A549 (cell line): ENCODE data around the gene FSTL5. TPM values are rescaled to one million over a fixed set of nuclear protein-coding genes. Genes with fewer than 3 reads are reported as not detected.

Experiments used
- ATAC-seq, 2 experiments: fragments of 200-7000 bp in 1 of 2; fragments of >200 bp in 1 of 2; cut with Nextera tagmentation in 1 of 2; cut with Tn5 transposase in 1 of 2; 3 replicates each; pipeline versions ENCODE4 v1.8.0 to v1.9.1; 2018 to 2020; ENCODE audit warnings: mild to moderate bottlenecking in 1 of 2, moderate library complexity in 1 of 2
- CTCF ChIA-PET: fragments of 300-600 bp; sonication (Branson Sonifier 250); formaldehyde crosslinking; extraction: SDS; loops from one replicate; lab custom pipeline; 2021; ENCODE audit warnings: antibody characterized with exemption, inconsistent platforms; lab: Yijun Ruan, JAX
- POLR2A ChIA-PET: fragments of 350-600 bp; formaldehyde crosslinking; extraction: SDS; loops from one replicate; lab custom pipeline; 2021; ENCODE audit warnings: antibody characterized with exemption, inconsistent platforms; lab: Yijun Ruan, JAX
- DNase-seq, 2 experiments: peaks; one replicate each; pipeline versions ENCODE4 v3.0.0 to v3.0.0-alpha.2; 2011 to 2016; ENCODE audit warnings: low read depth in 1 of 2, low spot score in 1 of 2
- FAIRE-seq: peaks from 2 replicates; lab custom pipeline; 2011; peaks lifted over from hg19 to GRCh38; lab: Jason Lieb, UNC
- H3K27ac ChIP-seq, 2 experiments: fragments of >200 bp; sonication (Bioruptor Twin); formaldehyde crosslinking; 3 replicates each; pipeline ENCODE4 v1.5.1; 2016 to 2017
- H3K4me1 ChIP-seq: fragments of >200 bp; sonication (Bioruptor Twin); formaldehyde crosslinking; 3 replicates; pipeline ENCODE4 v1.6.1; 2016
- H3K4me2 ChIP-seq: fragments of >200 bp; sonication (Bioruptor Twin); formaldehyde crosslinking; 3 replicates; pipeline ENCODE4 v1.6.1; 2016
- H3K4me3 ChIP-seq: fragments of >200 bp; sonication (Bioruptor Twin); formaldehyde crosslinking; 3 replicates; pipeline ENCODE4 v1.5.1; 2016
- H3K9me3 ChIP-seq: fragments of >200 bp; sonication (Bioruptor Twin); formaldehyde crosslinking; 3 replicates; pipeline ENCODE4 v1.6.1; 2016
- ATOH8 ChIP-seq: fragments of 250-450 bp; sonication (Bioruptor Pico); IDR thresholded peaks from 2 replicates; pipeline ENCODE4 v1.5.0; 2020; ENCODE audit warnings: low read depth, mild to moderate bottlenecking, moderate library complexity
- BHLHE40 ChIP-seq: IDR thresholded peaks from 2 replicates; pipeline ENCODE4 v1.6.1; 2012; ENCODE audit warnings: low read depth, low read length, inconsistent platforms
- CBX2 ChIP-seq: fragments of 200-600 bp; sonication (generic); IDR thresholded peaks from 2 replicates; pipeline ENCODE4 v1.6.1; 2016; ENCODE audit warnings: low read depth, mild to moderate bottlenecking, borderline replicate concordance
- E2F6 ChIP-seq: IDR thresholded peaks from 2 replicates; pipeline ENCODE4 v1.6.1; 2012; ENCODE audit warnings: low read depth, borderline replicate concordance
- ELK1 ChIP-seq: fragments of 150-350 bp; IDR thresholded peaks from 2 replicates; pipeline ENCODE4 v1.6.1; 2014; ENCODE audit warnings: low read depth, mild to moderate bottlenecking, low read length
- EP300 ChIP-seq, 2 experiments: fragments of >200 bp; sonication (Bioruptor Twin); formaldehyde crosslinking; IDR thresholded peaks; 2 replicates in 1 of 2; 3 replicates in 1 of 2; pipeline ENCODE4 v1.6.1; 2016 to 2017
- FOSL2 ChIP-seq, 2 experiments: fragments of 450-650 bp in 1 of 2; fragments of >200 bp in 1 of 2; sonication (Bioruptor Twin) in 1 of 2; formaldehyde crosslinking; IDR thresholded peaks; 2 replicates each; pipeline versions ENCODE4 v1.5.0 to v1.6.1; 2016 to 2020; ENCODE audit warnings: mild to moderate bottlenecking in 1 of 2, moderate library complexity in 1 of 2
- HES2 ChIP-seq: fragments of >200 bp; sonication (Bioruptor Twin); formaldehyde crosslinking; IDR thresholded peaks from 2 replicates; pipeline ENCODE4 v1.6.1; 2016
- HEYL ChIP-seq: fragments of 250-450 bp; sonication (Bioruptor Pico); IDR thresholded peaks from 2 replicates; pipeline ENCODE4 v1.8.0; 2021; ENCODE audit warnings: mild to moderate bottlenecking, moderate library complexity
- HMGXB4 ChIP-seq: fragments of 250-450 bp; sonication (Bioruptor Pico); IDR thresholded peaks from 2 replicates; pipeline ENCODE4 v1.5.0; 2021; ENCODE audit warnings: mild to moderate bottlenecking, moderate library complexity, borderline replicate concordance
- HOXB13 ChIP-seq: fragments of 250-450 bp; sonication (Bioruptor Pico); IDR thresholded peaks from 2 replicates; pipeline ENCODE4 v1.5.0; 2020; ENCODE audit warnings: low read depth, mild to moderate bottlenecking, moderate library complexity
- JUN ChIP-seq, 2 experiments: fragments of >200 bp; sonication (Bioruptor Twin); formaldehyde crosslinking; IDR thresholded peaks; 2 replicates in 1 of 2; 3 replicates in 1 of 2; pipeline ENCODE4 v1.6.1; 2016 to 2017
- KDM5A ChIP-seq: fragments of 200-600 bp; sonication (generic); IDR thresholded peaks from 2 replicates; pipeline ENCODE4 v1.6.1; 2016; ENCODE audit warnings: antibody characterized with exemption, mild to moderate bottlenecking
- MAX ChIP-seq: IDR thresholded peaks from 2 replicates; pipeline ENCODE4 v1.6.1; 2012
- NFE2L2 ChIP-seq: fragments of 150-350 bp; conservative IDR thresholded peaks from 2 replicates; pipeline ENCODE4 v1.6.1; 2014; ENCODE audit warnings: low read length
- NPAS2 ChIP-seq: fragments of 250-450 bp; sonication (Bioruptor Pico); IDR thresholded peaks from 2 replicates; pipeline ENCODE4 v1.8.0; 2022; ENCODE audit warnings: mild to moderate bottlenecking, moderate library complexity, borderline replicate concordance
- NR3C1 ChIP-seq: fragments of >200 bp; sonication (Bioruptor Twin); formaldehyde crosslinking; IDR thresholded peaks from 3 replicates; pipeline ENCODE4 v1.6.1; 2017
- PBX3 ChIP-seq: IDR thresholded peaks from 2 replicates; pipeline ENCODE4 v1.6.1; 2012
- POLR2A ChIP-seq: IDR thresholded peaks from 2 replicates; pipeline ENCODE4 v1.6.1; 2012; ENCODE audit warnings: mild to moderate bottlenecking, low read length
- RAD21 ChIP-seq, 2 experiments: fragments of >200 bp in 1 of 2; sonication (Bioruptor Twin) in 1 of 2; formaldehyde crosslinking in 1 of 2; IDR thresholded peaks in 1 of 2; conservative IDR thresholded peaks in 1 of 2; 2 replicates in 1 of 2; 3 replicates in 1 of 2; pipeline ENCODE4 v1.6.1; 2012 to 2018; ENCODE audit warnings: inconsistent platforms in 1 of 2
- RARB ChIP-seq: fragments of 250-450 bp; sonication (Bioruptor Pico); IDR thresholded peaks from 2 replicates; pipeline ENCODE4 v1.8.0; 2021; ENCODE audit warnings: mild to moderate bottlenecking, moderate library complexity
- RFX5 ChIP-seq: fragments of 450-650 bp; IDR thresholded peaks from 2 replicates; pipeline ENCODE4 v1.7.1; 2014; ENCODE audit warnings: antibody characterized with exemption, mild to moderate bottlenecking, moderate library complexity
- SREBF2 ChIP-seq: fragments of 450-650 bp; IDR thresholded peaks from 2 replicates; pipeline ENCODE4 v1.6.1; 2014; ENCODE audit warnings: mild to moderate bottlenecking, moderate library complexity
- TFCP2L1 ChIP-seq: fragments of 250-450 bp; sonication (Bioruptor Pico); IDR thresholded peaks from 2 replicates; pipeline ENCODE4 v1.5.0; 2021; ENCODE audit warnings: mild to moderate bottlenecking
- TP53 ChIP-seq: fragments of 250-450 bp; sonication (Bioruptor Pico); IDR thresholded peaks from 2 replicates; pipeline ENCODE4 v1.5.0; 2021; ENCODE audit warnings: mild to moderate bottlenecking, moderate library complexity
- ZSCAN20 ChIP-seq: fragments of 250-450 bp; sonication (Bioruptor Pico); IDR thresholded peaks from 2 replicates; pipeline ENCODE4 v1.8.0; 2022; ENCODE audit warnings: mild to moderate bottlenecking, moderate library complexity
- WGBS: methylation state at CpG from one replicate; pipeline ENCODE4 v1.1.6; 2017; ENCODE audit errors: missing lambda C conversion rate; 5-methylcytosine and 5-hydroxymethylcytosine counted together
- polyA plus RNA-seq, 4 experiments: library from polyadenylated mRNA; depleted of rRNA in 3 of 4; stranded (reverse); fragments of >200 nt; fragmentation: RNase III in 1 of 4; extraction: RNeasy Plus Mini Kit Qiagen cat#74134 plus additional on column Dnase treatment in 1 of 4; gene quantifications; 2 replicates in 3 of 4; 3 replicates in 1 of 4; pipeline ENCODE4 v1.2.3, GENCODE V29; 2011 to 2017

The FSTL5 gene
- polyA plus RNA-seq, 2 of the 4 experiments (the other 2 are of a cell fraction) = 0.06 to 0.10 TPM

GRCh38 chr4:161792991-161793390 lies 370.8 kb downstream of the FSTL5 start:
- no peaks in the 10 kb centered on the region for H3K4me1 ChIP-seq
- DNase-seq (no peak), ATAC-seq (no peak), FAIRE-seq (no peak)
- CTCF ChIA-PET = no interaction called here
- H3K27ac ChIP-seq = no peak overlapping the region
- TF ChIP-seq HOXB13 (CRISPR knock-in tag) (no peak), E2F6 (no peak), SREBF2 (no peak), POLR2A (no peak), PBX3 (no peak), RFX5 (no peak), ATOH8 (no peak), HMGXB4 (no peak), NFE2L2 (no peak), FOSL2 (IDR thresholded peaks at IDR 0.05) (no peak), FOSL2 (CRISPR knock-in tag; IDR thresholded peaks at IDR 0.05) (no peak), EP300 (IDR thresholded peaks at IDR 0.05) (no peak), NPAS2 (CRISPR knock-in tag) (no peak), RAD21 (conservative IDR thresholded peaks at IDR 0.05 in 1 of 2, IDR thresholded peaks at IDR 0.05 in 1 of 2) (no peak), ELK1 (no peak), MAX (no peak), ZSCAN20 (CRISPR knock-in tag) (no peak), CBX2 (no peak), TP53 (CRISPR knock-in tag) (no peak), JUN (IDR thresholded peaks at IDR 0.05) (no peak)
- no peak overlapping the region for H3K4me2 ChIP-seq
- WGBS = 63% methylated on average over 3 of the region's 4 CpGs
- H3K9me3 ChIP-seq = peaks cover 6% of the 10 kb centered on the region; the same call in 2 of the 3 replicates
- POLR2A ChIA-PET = no interaction called here
- H3K4me3 ChIP-seq = no peak overlapping the region

- ATAC-seq = no peak
- no peak for DNase-seq
- no peak for FAIRE-seq
- Histone ChIP-seq H3K4me1 (no peaks in the 10 kb centered on the region), H3K4me3 (no peak overlapping the region), H3K27ac (no peak overlapping the region), H3K9me3 (peaks cover 6% of the 10 kb centered on the region; the same call in 2 of the 3 replicates), H3K4me2 (no peak overlapping the region)
- POLR2A ChIA-PET = no interaction called here
- TF ChIP-seq HES2 (no peak), TFCP2L1 (CRISPR knock-in tag) (no peak), TP53 (CRISPR knock-in tag) (no peak), NR3C1 (no peak), RARB (CRISPR knock-in tag) (no peak), HEYL (CRISPR knock-in tag) (no peak), KDM5A (no peak), BHLHE40 (no peak), POLR2A (no peak), ZSCAN20 (CRISPR knock-in tag) (no peak)
- 90% methylated on average over 7 of the region's 13 CpGs for WGBS
- CTCF ChIA-PET = no interaction called here
These were observed 371.8 kb downstream of the FSTL5 start for GRCh38 chr4:161791796-161792556.
